WI38 (cell line): Measurements from ENCODE around the gene HK2.
A peak's percentile ranks its signal among the peaks of the same experiment; 100 is the strongest.

Experiments used
- H3K4me3 ChIP-seq: 2 replicates; pipeline ENCODE4 v1.5.1; 2011; ENCODE audit warnings: low read depth, mild to moderate bottlenecking, control low read depth, low read length
- CTCF ChIP-seq: IDR thresholded peaks from 2 replicates; pipeline ENCODE4 v1.5.1; 2012; ENCODE audit warnings: low read depth, mild to moderate bottlenecking, control low read depth, low read length

Gene HK2

GRCh38 chr2:74835831-74836674, 2.1 kb downstream of the HK2 start:
- peak overlapping the region; percentile 90 for H3K4me3 ChIP-seq
- peak; percentile 61 for TF ChIP-seq CTCF

GRCh38 chr2:74836675-74837401, 2.9 kb downstream of the HK2 start:
- TF ChIP-seq CTCF = no peak

GRCh38 chr2:74841641-74842040, 7.7 kb downstream of the HK2 start:
- TF ChIP-seq CTCF = no peak
- H3K4me3 ChIP-seq = no peak overlapping the region

More at GRCh38 chr2:74836675-74837401, 2.9 kb downstream of the HK2 start:
- H3K4me3 ChIP-seq = peak overlapping the region; percentile 90

- TF ChIP-seq CTCF = no peak
- H3K4me3 ChIP-seq = peak overlapping the region; percentile 38
Observed at GRCh38 chr2:74843433-74843832, 9.5 kb downstream of the HK2 start.

GRCh38 chr2:74843899-74844298, 10.0 kb downstream of the HK2 start:
- no peak for TF ChIP-seq CTCF
- H3K4me3 ChIP-seq = peak overlapping the region; percentile 38

- no peak for TF ChIP-seq CTCF
- no peak overlapping the region for H3K4me3 ChIP-seq
Observed at GRCh38 chr2:74844752-74845151, 10.8 kb downstream of the HK2 start.

GRCh38 chr2:74845217-74845751, 11.4 kb downstream of the HK2 start:
- 0 out of 2 replicates have a peak overlapping the region, but pooled peaks have one; percentile 8 for H3K4me3 ChIP-seq
- TF ChIP-seq CTCF = no peak
